Measurements from ENCODE around the gene RASAL1.
"Not testable (repeated sequence)": the region's sequence is repeated elsewhere in the genome, so short reads cannot be mapped to it uniquely, and the experiment has no call there.

Gene RASAL1

GRCh38 chr12:113118142-113118541, 17.4 kb downstream of the RASAL1 start:
- no peak for DNase-seq (ENCODE audit: low read depth, low spot score)

GRCh38 chr12:113117684-113118083, 17.9 kb downstream of the RASAL1 start:
- DNase-seq (ENCODE audit: low read depth, low spot score): not testable (repeated sequence)

GRCh38 chr12:113116875-113117274, 18.7 kb downstream of the RASAL1 start:
- DNase-seq (ENCODE audit: low read depth, low spot score): no peak

- no peak for DNase-seq (ENCODE audit: low read depth, low spot score)
These were observed 20.0 kb downstream of the RASAL1 start for GRCh38 chr12:113115455-113116126.

- DNase-seq (ENCODE audit: low read depth, low spot score): no peak
These were observed 20.9 kb downstream of the RASAL1 start for GRCh38 chr12:113114447-113115178.

DNA sequence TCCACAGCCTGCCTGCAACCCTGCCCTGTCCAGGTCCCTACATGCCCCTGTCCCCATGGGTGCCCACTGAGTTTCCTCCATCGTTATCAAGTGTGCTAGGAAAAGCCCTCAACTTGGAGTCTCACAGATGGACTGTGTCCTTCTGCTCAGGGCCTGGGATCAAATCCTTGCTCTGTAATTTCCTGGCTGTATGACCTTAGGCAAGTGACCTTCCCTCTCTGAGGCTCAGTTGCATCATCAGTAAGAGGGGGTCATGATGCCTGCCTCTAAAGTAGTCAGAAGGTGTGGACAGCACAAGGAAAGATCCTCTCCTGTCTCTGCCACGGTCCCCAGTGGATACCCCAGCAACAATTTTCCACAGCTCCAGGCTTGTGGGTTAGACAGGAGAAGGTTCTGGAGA, 22.2 kb downstream of the RASAL1 start:
- no peak for DNase-seq (ENCODE audit: low read depth, low spot score)

GRCh38 chr12:113112043-113112899, 23.3 kb downstream of the RASAL1 start:
- DNase-seq (ENCODE audit: low read depth, low spot score): no peak

DNA sequence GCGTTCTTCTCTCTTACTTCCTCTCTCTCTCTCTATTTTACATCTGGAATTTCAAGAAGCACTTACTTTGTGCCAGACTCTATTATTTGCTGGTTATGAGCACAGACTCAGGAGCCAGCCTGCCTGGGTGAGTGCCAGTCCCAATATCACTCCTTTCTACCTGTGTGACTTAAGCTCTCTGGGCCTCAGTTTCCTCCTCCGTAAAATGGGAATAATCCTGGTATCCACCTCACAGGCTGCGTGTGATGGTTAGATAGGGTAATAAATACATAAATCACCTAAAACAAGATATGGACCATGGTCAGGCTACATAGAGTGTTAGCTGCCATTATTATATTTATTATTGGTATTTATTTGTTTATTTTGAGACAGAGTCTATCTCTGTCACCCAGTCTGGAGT, 24.3 kb downstream of the RASAL1 start:
- no peak for DNase-seq (ENCODE audit: low read depth, low spot score)

DNA sequence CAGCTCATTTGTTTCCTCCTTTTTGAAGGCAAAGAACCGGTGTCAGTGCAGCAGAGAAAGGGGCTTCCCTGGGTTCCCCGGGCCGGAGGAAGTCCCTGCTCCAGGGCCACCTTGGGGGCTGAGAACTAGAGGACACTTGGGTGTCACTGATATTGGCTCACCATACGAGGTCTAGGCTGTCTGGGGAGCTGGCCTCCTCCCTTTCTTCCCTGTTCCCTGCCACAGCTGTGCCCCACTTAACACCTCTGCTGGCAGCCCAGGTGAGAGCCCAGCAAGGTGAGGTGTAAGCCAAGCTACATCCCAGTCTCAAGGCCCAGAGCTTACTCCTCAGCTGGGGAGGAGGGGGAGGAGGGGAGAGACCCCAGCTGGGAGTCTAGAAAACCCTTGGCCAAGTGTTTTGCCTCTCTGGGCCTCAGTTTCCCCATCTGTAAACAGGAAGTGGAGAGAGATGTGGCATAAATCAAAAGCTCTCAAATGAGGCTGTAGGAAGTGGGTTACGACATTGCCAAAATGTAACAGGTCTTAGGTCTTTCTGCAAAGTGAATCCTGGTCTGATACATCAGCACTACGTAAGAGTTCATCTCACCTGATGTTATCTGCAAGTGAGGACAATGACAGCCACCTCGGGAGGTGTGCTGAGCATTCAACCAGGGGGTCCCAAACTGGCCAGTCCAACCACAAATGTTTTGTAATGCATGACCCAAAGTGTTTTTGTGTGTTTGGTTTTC, 25.5 kb downstream of the RASAL1 start:
- DNase-seq (ENCODE audit: low read depth, low spot score): no peak

DNA sequence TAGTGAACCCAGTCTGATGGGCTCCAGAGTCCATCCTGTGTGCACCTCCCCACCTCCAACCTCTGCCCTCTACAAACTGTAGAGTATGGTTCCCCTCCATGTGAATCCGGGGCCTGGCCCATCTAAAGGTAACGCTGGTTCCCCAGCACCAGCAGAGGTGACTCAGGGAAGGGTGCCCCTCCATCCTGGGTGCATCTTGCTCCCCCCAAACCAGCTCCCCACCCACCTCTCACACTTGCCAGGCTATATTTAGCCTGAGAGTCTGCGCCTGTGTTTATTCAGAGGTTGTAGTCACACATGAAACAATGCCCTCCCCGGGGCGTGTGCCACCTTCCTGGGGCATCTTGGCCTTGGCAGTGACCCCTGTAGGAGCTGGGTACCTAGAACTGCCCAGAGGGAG, 26.2 kb downstream of the RASAL1 start:
- no peak for DNase-seq (ENCODE audit: low read depth, low spot score)

- no peak for DNase-seq (ENCODE audit: low read depth, low spot score)
These were observed 27.3 kb downstream of the RASAL1 start for GRCh38 chr12:113108308-113108707.

GRCh38 chr12:113106361-113106760, 29.2 kb downstream of the RASAL1 start:
- no peak for DNase-seq (ENCODE audit: low read depth, low spot score)

GRCh38 chr12:113105606-113106271, 29.8 kb downstream of the RASAL1 start:
- DNase-seq (ENCODE audit: low read depth, low spot score): no peak

GRCh38 chr12:113104953-113105510, 30.5 kb downstream of the RASAL1 start:
- DNase-seq (ENCODE audit: low read depth, low spot score): no peak

- DNase-seq (ENCODE audit: low read depth, low spot score): peak; percentile 22
These were observed 31.7 kb downstream of the RASAL1 start for GRCh38 chr12:113103756-113104450.

GRCh38 chr12:113102811-113103210, 32.8 kb downstream of the RASAL1 start:
- DNase-seq (ENCODE audit: low read depth, low spot score): no peak

DNA sequence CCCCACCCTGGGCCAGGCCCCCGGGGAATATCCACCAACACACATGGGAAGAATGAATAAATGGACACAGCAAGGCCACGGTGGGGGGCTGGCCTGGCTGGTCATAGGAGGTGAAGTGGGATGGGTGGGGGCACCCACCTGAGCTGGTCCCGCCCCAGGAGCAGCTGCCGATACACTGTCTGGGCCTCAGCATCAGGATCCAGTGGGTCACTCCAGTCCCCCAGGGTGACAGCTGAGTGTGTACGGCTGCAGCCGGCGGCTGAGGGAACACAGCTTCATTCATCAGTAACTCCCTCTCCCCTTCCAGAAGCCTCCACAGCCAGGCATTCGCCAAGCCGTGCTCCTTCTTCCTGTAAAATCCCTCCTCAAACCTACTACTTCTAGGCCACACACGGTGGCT, 33.8 kb downstream of the RASAL1 start:
- no peak for DNase-seq (ENCODE audit: low read depth, low spot score)

GRCh38 chr12:113099764-113100163, 35.8 kb downstream of the RASAL1 start:
- no peak for DNase-seq (ENCODE audit: low read depth, low spot score)

DNA sequence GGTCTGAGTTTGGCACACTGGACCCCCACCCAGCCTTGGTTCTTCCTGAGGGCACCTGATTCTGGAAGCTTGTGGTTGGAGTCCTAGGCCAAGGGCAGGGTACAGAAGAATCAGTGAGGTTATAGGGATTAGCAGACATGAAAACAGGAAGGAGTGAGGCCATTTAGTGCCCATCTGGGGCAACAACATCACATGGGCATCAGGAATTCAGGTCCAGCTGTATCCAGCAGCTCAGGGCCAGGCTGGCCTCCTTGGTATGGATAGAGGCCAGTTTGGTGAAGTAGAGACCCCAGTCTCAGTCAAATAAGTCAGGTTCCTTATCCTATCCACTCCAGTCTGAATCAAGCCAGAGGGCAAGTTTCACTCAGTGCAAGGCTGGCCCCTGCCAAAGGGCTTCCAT, 36.2 kb downstream of the RASAL1 start:
- DNase-seq (ENCODE audit: low read depth, low spot score): no peak

DNA sequence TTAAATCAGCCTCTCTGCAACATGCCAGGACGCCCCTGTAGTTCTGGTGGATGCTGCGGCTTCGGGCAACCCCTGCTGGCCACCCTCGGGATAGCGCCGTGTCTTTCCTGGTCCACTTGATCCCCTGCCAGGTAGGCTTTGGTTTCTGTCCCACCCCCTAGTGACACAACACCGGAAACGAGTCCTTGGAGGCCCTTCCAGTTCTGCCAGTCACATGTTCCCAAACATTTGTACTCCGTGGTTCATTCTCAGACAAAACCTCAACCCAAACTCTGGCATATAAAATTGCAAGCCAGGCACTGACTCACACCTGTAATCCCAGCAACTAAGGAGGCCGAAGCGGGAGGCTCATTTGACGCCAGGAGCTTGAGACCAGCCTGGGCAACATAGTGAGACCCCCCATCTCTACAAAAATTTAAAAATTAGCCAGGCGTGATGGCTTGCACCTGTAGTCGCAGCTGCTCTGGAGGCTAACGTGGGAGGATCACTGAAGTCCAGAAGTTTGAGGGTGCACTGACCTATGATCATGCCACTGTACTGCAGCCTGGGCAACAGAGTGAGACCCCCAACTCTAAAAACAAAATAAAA, 37.0 kb downstream of the RASAL1 start:
- DNase-seq (ENCODE audit: low read depth, low spot score): peak; percentile 31
